Esophagus squamous epithelium (tissue), 5 donors: ENCODE data around the gene STAT4. TPM values are rescaled to one million over a fixed set of nuclear protein-coding genes. Genes with fewer than 3 reads are reported as not detected.
A peak's percentile ranks its signal among the peaks of the same experiment; 100 is the strongest.

Experiments
- DNase-seq: peaks from one replicate; lab custom pipeline; 2025; lab: John Stamatoyannopoulos, UW
- H3K27ac ChIP-seq, 4 donors: fragments of 200-600 bp; sonication (generic); one replicate each; pipeline ENCODE4 v1.5.1; 2016 to 2019; ENCODE audit warnings: mild to moderate bottlenecking in 1 of 4
- H3K27me3 ChIP-seq, 4 donors: fragments of 200-600 bp; sonication (generic); 1 replicate in 3 of 4; 2 replicates in 1 of 4; pipeline versions ENCODE4 v1.5.1 to v1.6.0; 2017 to 2021; ENCODE audit warnings: antibody characterized with exemption in 1 of 4
- H3K36me3 ChIP-seq, 3 donors: fragments of 200-600 bp; sonication (generic); one replicate each; pipeline ENCODE4 v1.5.1; 2016 to 2019
- H3K4me1 ChIP-seq, 3 donors: fragments of 200-600 bp; sonication (generic); one replicate each; pipeline ENCODE4 v1.5.1; 2017 to 2019
- H3K4me3 ChIP-seq, 4 donors: fragments of 200-600 bp; sonication (generic); 1 replicate in 3 of 4; 2 replicates in 1 of 4; pipeline ENCODE4 v1.5.1; 2016 to 2019; ENCODE audit warnings: mild to moderate bottlenecking in 2 of 4, moderate library complexity in 1 of 4
- H3K9me3 ChIP-seq, 3 donors: fragments of 200-600 bp; sonication (generic); one replicate each; pipeline ENCODE4 v1.5.1; 2016 to 2019
- CTCF ChIP-seq, 6 experiments: fragments of 450-650 bp in 4 of 6; fragments of 200-600 bp in 2 of 6; sonication (generic) in 2 of 6; IDR thresholded peaks; one replicate each; pipeline ENCODE4 v1.5.1; 2016 to 2019; ENCODE audit warnings: antibody characterized with exemption in 6 of 6, mild to moderate bottlenecking in 4 of 6, moderate library complexity in 4 of 6
- POLR2A ChIP-seq, 4 donors: fragments of 450-650 bp; IDR thresholded peaks; one replicate each; pipeline ENCODE4 v1.6.1; 2017; ENCODE audit warnings: antibody characterized with exemption in 4 of 4, mild to moderate bottlenecking in 4 of 4, moderate library complexity in 3 of 4
- WGBS, 2 donors: methylation state at CpG; one replicate each; pipeline ENCODE4 v1.1.5; 2018; 5-methylcytosine and 5-hydroxymethylcytosine counted together
- intact Hi-C: fragments of 100-400 bp; cut with DNase I; formaldehyde crosslinking; loops from one replicate; pipeline ENCODE4 v1.15.0; 2022
- total RNA-seq, 4 donors: library from RNA; depleted of rRNA; stranded (reverse); fragments of >200 nt; gene quantifications; one replicate each; pipeline ENCODE4 v1.1.0, GENCODE V29; 2016
- donor health status: DM: yes; HTN: yes; CAD: no.

The STAT4 gene
- total RNA-seq, 4 donors from 2014 or later, result 0.47 to 3.2 (median 2.1) TPM

GRCh38 chr2:191128172-191128910 lies 22.5 kb downstream of the STAT4 start:
- Histone ChIP-seq H3K27ac (peak overlapping the region in 1 of 4 donors; percentile 33), H3K9me3 (no peaks in the 10 kb centered on the region), H3K4me1 (no peaks in the 10 kb centered on the region), H3K4me3 (no peak overlapping the region), H3K36me3 (no peaks in the 10 kb centered on the region), H3K27me3 (no peaks in the 10 kb centered on the region)
- TF ChIP-seq CTCF (IDR thresholded peaks at IDR 0.05), result no peak
- no peak for TF ChIP-seq POLR2A (IDR thresholded peaks at IDR 0.05)
- WGBS, 2 donors, result 54 to 58% methylated on average over 8 of the region's 8 CpGs
- DNase-seq, result no peak
- intact Hi-C loops, result no loop called here

- no peak for DNase-seq
- intact Hi-C loops, result no loop called here
- 85 to 89% methylated on average over 3 of the region's 3 CpGs for WGBS, 2 donors
These were observed 23.6 kb downstream of the STAT4 start for GRCh38 chr2:191127235-191127634.

DNA sequence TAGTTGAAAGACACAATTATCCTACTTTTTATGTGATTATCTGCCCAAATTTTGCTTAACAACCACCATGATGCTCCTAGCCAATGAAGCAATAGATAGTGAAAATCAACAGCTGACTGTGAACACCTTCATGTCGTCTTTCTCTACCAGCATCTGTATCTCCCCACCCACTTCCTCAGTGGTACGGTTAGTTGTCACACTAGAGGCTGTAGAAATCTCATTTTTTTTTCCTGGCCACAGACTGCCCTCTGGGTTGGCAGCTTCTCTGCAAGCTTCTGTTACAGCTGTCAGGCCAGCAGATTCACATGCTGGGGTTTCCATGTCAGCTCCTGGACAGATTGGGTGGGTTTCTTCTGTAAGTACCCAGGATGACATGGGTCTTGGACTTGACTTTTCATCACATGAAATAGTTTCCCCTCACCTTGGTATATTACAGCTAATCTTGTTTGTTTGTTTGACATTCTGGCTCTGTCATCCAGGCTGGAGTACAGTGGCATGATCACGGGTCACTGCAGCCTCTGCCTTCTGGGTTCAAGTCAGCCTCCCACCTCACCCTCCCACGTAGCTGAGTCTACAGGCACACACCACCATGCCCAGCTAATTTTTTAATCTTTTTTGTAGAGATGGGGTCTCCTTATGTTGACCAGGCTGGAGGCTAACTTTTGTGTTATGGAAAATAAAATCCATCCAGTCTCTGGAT lies 24.3 kb downstream of the STAT4 start:
- WGBS, 2 donors, result 36 to 52% methylated on average over 4 of the region's 4 CpGs
- DNase-seq, result no peak
- H3K27ac ChIP-seq, result no peak overlapping the region

More at GRCh38 chr2:191127235-191127634, 23.6 kb downstream of the STAT4 start:
- no peak for TF ChIP-seq CTCF (IDR thresholded peaks at IDR 0.05)
- no peak for TF ChIP-seq POLR2A (IDR thresholded peaks at IDR 0.05)
- no peak overlapping the region for H3K4me3 ChIP-seq
- H3K27me3 ChIP-seq, result no peaks in the 10 kb centered on the region
- no peaks in the 10 kb centered on the region for H3K36me3 ChIP-seq
- no peaks in the 10 kb centered on the region for H3K9me3 ChIP-seq
- H3K27ac ChIP-seq, result no peak overlapping the region
- no peaks in the 10 kb centered on the region for H3K4me1 ChIP-seq

DNA sequence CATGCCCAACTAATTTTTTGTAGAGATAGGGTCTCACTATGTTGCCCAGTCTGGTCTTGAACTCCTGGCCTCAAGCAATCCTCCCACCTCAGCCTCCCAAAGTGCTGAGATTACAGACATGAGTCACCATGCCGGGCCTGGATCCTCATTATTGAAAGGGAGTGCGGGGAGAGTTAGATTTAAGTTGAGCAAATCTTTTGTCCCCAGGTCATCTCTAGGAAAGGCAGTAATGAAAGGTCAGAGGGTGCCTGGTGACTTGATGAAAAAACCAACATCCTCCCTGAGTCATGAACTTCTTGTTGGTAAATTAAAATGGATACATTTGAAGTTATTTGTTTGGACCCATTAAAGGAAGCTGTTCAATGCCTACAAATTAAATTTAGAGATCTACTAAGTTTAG lies 25.1 kb downstream of the STAT4 start:
- TF ChIP-seq POLR2A (IDR thresholded peaks at IDR 0.05) (no peak), CTCF (IDR thresholded peaks at IDR 0.05) (no peak)
- Histone ChIP-seq H3K27me3 (no peaks in the 10 kb centered on the region), H3K4me3 (no peak overlapping the region), H3K36me3 (no peaks in the 10 kb centered on the region), H3K27ac (no peak overlapping the region), H3K9me3 (no peaks in the 10 kb centered on the region), H3K4me1 (no peaks in the 10 kb centered on the region)
- WGBS, 2 donors, result 25 to 33% methylated on average over 2 of the region's 2 CpGs
- DNase-seq, result no peak
- intact Hi-C loops, result no loop called here

More for the DNA sequence above, 24.3 kb downstream of the STAT4 start:
- Histone ChIP-seq H3K4me3 (no peak overlapping the region), H3K36me3 (no peaks in the 10 kb centered on the region), H3K9me3 (no peaks in the 10 kb centered on the region), H3K4me1 (no peaks in the 10 kb centered on the region), H3K27me3 (no peaks in the 10 kb centered on the region)
- no peak for TF ChIP-seq CTCF (IDR thresholded peaks at IDR 0.05)
- TF ChIP-seq POLR2A (IDR thresholded peaks at IDR 0.05), result no peak
- intact Hi-C loops, result no loop called here

- H3K4me3 ChIP-seq, result no peak overlapping the region
- no peak for TF ChIP-seq CTCF (IDR thresholded peaks at IDR 0.05)
- TF ChIP-seq POLR2A (IDR thresholded peaks at IDR 0.05), result no peak
- intact Hi-C loops, result no loop called here
- DNase-seq, result no peak
- H3K36me3 ChIP-seq, result no peaks in the 10 kb centered on the region
- no peaks in the 10 kb centered on the region for H3K9me3 ChIP-seq
- WGBS, 2 donors, result 83 to 86% methylated on average over 2 of the region's 2 CpGs
- no peaks in the 10 kb centered on the region for H3K4me1 ChIP-seq
- no peaks in the 10 kb centered on the region for H3K27me3 ChIP-seq
- no peak overlapping the region for H3K27ac ChIP-seq
These were observed 28.0 kb downstream of the STAT4 start for GRCh38 chr2:191122638-191123294.
